Liver (tissue), 9 donors: ENCODE measurements around the gene CDC42. TPM values are rescaled to one million over a fixed set of nuclear protein-coding genes. Genes with fewer than 3 reads are reported as not detected.
"Not testable (repeated sequence)": the region's sequence is repeated elsewhere in the genome, so short reads cannot be mapped to it uniquely, and the experiment has no call there.

ENCODE experiments used
- DNase-seq: peaks from one replicate; pipeline ENCODE4 v3.0.0-alpha.2; 2017; ENCODE audit warnings: low spot score
- H3K27ac ChIP-seq, 2 donors: one replicate each; pipeline ENCODE4 v1.7.0; 2013; ENCODE audit warnings: inconsistent platforms in 2 of 2, low read length in 2 of 2, control low read depth in 1 of 2, low read depth in 1 of 2, mild to moderate bottlenecking in 1 of 2
- H3K27me3 ChIP-seq, 4 donors: one replicate each; pipeline versions ENCODE4 v1.6.1 to v1.7.0; 2013; ENCODE audit warnings: low read length in 3 of 4, inconsistent platforms in 1 of 4, mild to moderate bottlenecking in 1 of 4, moderate library complexity in 1 of 4; ENCODE audit not compliant: control insufficient read depth in 4 of 4, insufficient read depth in 4 of 4
- H3K36me3 ChIP-seq, 4 donors: one replicate each; pipeline versions ENCODE4 v1.6.1 to v1.7.0; 2013; ENCODE audit warnings: low read length in 3 of 4, mild to moderate bottlenecking in 3 of 4, low read depth in 1 of 4, moderate library complexity in 1 of 4; ENCODE audit not compliant: control insufficient read depth in 4 of 4, insufficient read depth in 3 of 4
- H3K4me1 ChIP-seq, 4 donors: one replicate each; pipeline versions ENCODE4 v1.6.1 to v1.7.0; 2013; ENCODE audit warnings: low read length in 3 of 4, mild to moderate bottlenecking in 3 of 4, moderate library complexity in 1 of 4; ENCODE audit not compliant: control insufficient read depth in 4 of 4, insufficient read depth in 4 of 4
- H3K4me3 ChIP-seq, 3 donors: one replicate each; pipeline versions ENCODE4 v1.6.1 to v1.7.0; 2013; ENCODE audit warnings: low read length in 3 of 3, control low read depth in 1 of 3, low read depth in 1 of 3, mild to moderate bottlenecking in 1 of 3
- H3K9ac ChIP-seq, 2 donors: one replicate each; pipeline ENCODE4 v1.7.0; 2013; ENCODE audit warnings: low read length in 2 of 2, mild to moderate bottlenecking in 2 of 2, moderate library complexity in 2 of 2, control low read depth in 1 of 2, low read depth in 1 of 2
- H3K9me3 ChIP-seq, 4 donors: one replicate each; pipeline versions ENCODE4 v1.6.1 to v1.7.0; 2013; ENCODE audit warnings: low read length in 3 of 4; ENCODE audit not compliant: control insufficient read depth in 4 of 4
- FOXA1 ChIP-seq: IDR thresholded peaks from 2 replicates; pipeline ENCODE4 v1.6.1; 2016; ENCODE audit warnings: antibody characterized with exemption
- FOXA2 ChIP-seq: IDR thresholded peaks from 2 replicates; pipeline ENCODE4 v1.6.1; 2016; ENCODE audit warnings: antibody characterized with exemption
- GABPA ChIP-seq, 2 donors: IDR thresholded peaks in 1 of 2; conservative IDR thresholded peaks in 1 of 2; 2 replicates each; pipeline ENCODE4 v1.6.1; 2016; ENCODE audit warnings: antibody characterized with exemption in 2 of 2, mild to moderate bottlenecking in 1 of 2, moderate library complexity in 1 of 2
- HNF4G ChIP-seq: IDR thresholded peaks from 2 replicates; pipeline ENCODE4 v1.6.1; 2016; ENCODE audit warnings: antibody characterized with exemption
- JUND ChIP-seq, 2 donors: IDR thresholded peaks; 2 replicates each; pipeline ENCODE4 v1.6.1; 2016; ENCODE audit warnings: antibody characterized with exemption in 2 of 2
- NR2F2 ChIP-seq: IDR thresholded peaks from 2 replicates; pipeline ENCODE4 v1.6.1; 2016; ENCODE audit warnings: antibody characterized with exemption
- RAD21 ChIP-seq, 2 donors: IDR thresholded peaks; 2 replicates each; pipeline ENCODE4 v1.6.1; 2016; ENCODE audit warnings: antibody characterized with exemption in 2 of 2, mild to moderate bottlenecking in 2 of 2
- RXRA ChIP-seq, 2 donors: IDR thresholded peaks; 2 replicates each; pipeline ENCODE4 v1.6.1; 2017 to 2018; ENCODE audit warnings: antibody characterized with exemption in 2 of 2, mild to moderate bottlenecking in 1 of 2
- SP1 ChIP-seq: IDR thresholded peaks from 2 replicates; pipeline ENCODE4 v1.6.1; 2018; ENCODE audit warnings: antibody characterized with exemption, mild to moderate bottlenecking
- TAF1 ChIP-seq: conservative IDR thresholded peaks from 2 replicates; pipeline ENCODE4 v1.6.1; 2016; ENCODE audit warnings: antibody characterized with exemption, mild to moderate bottlenecking
- YY1 ChIP-seq: IDR thresholded peaks from 2 replicates; pipeline ENCODE4 v1.6.1; 2016; ENCODE audit warnings: antibody characterized with exemption, mild to moderate bottlenecking
- WGBS: extraction: QIAGEN DNeasy Blood & Tissue Kit; methylation state at CpG from one replicate; pipeline ENCODE4 v1.1.7; 2013; 5-methylcytosine and 5-hydroxymethylcytosine counted together
- polyA plus RNA-seq, 2 donors: library from polyadenylated mRNA; stranded (reverse) in 1 of 2; unstranded in 1 of 2; fragments of 200-250 nt in 1 of 2; fragments of >200 nt in 1 of 2; fragmentation: Nextera tagmentation in 1 of 2; extraction: Ambion mirVana in 1 of 2; gene quantifications; one replicate each; pipeline versions ENCODE4 v1.2.1 to v1.2.3, GENCODE V29; 2013 to 2015
- total RNA-seq, 2 donors: library from RNA; depleted of rRNA; stranded (reverse); fragments of >200 nt; gene quantifications; one replicate each; pipeline ENCODE4 v1.2.3, GENCODE V29; 2014
- TF ChIP-seq, protein P1 (sequence below): fragments of 150-350 bp; IDR thresholded peaks from 2 replicates; pipeline ENCODE4 v1.5.1; 2017; ENCODE audit warnings: improper control_type of control experiment, low read depth, low read length; ENCODE audit not compliant: missing input control
- TF ChIP-seq, protein P2 (sequence below): IDR thresholded peaks from 2 replicates; pipeline ENCODE4 v1.6.1; 2016; ENCODE audit warnings: antibody characterized with exemption
- TF ChIP-seq, protein P3 (sequence below): IDR thresholded peaks from 2 replicates; pipeline ENCODE4 v1.6.1; 2016; ENCODE audit warnings: antibody characterized with exemption
- donor health status: healthy.
- donor health status: healthy.
- donor health status: healthy.
- donor health status: healthy.
- donor health status: healthy.

CDC42 gene
- total and polyA plus RNA-seq, 4 donors = 40.3 to 140 (median 69.0) TPM

DNA sequence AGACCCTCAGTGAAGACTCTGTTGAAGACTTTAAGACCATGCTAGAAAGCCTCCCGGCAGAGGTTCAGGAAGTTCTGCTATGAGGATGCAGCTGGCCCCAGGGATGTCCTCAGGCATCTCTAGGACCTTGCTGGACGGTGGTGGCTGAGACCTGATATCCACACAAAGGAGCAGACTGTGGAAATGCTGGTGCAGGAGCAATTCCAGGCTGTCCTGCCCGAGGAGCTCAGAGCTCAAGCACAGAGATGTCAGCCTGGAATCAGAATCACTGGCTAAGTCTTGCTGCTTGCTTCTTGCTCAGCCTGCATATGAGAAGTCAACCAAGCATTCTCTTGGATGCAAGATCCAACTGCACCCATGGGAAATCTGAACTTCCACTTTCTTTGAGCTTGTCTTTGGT is 22.0 kb upstream of the CDC42 start:
- Histone ChIP-seq H3K9me3 (no peaks in the 10 kb centered on the region), H3K27ac (no peak overlapping the region), H3K4me3 (no peak overlapping the region), H3K4me1 (peaks cover 0 to 8% (median 5%) of the 10 kb centered on the region in 4 donors), H3K27me3 (no peaks in the 10 kb centered on the region), H3K9ac (no peak overlapping the region), H3K36me3 (peaks cover 0 to 6% (median 5%) of the 10 kb centered on the region in 4 donors)
- TF ChIP-seq, protein P1, sequence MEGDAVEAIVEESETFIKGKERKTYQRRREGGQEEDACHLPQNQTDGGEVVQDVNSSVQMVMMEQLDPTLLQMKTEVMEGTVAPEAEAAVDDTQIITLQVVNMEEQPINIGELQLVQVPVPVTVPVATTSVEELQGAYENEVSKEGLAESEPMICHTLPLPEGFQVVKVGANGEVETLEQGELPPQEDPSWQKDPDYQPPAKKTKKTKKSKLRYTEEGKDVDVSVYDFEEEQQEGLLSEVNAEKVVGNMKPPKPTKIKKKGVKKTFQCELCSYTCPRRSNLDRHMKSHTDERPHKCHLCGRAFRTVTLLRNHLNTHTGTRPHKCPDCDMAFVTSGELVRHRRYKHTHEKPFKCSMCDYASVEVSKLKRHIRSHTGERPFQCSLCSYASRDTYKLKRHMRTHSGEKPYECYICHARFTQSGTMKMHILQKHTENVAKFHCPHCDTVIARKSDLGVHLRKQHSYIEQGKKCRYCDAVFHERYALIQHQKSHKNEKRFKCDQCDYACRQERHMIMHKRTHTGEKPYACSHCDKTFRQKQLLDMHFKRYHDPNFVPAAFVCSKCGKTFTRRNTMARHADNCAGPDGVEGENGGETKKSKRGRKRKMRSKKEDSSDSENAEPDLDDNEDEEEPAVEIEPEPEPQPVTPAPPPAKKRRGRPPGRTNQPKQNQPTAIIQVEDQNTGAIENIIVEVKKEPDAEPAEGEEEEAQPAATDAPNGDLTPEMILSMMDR = no peak
- TF ChIP-seq SP1 (no peak), FOXA1 (no peak), JUND (IDR thresholded peaks at IDR 0.05) (no peak), FOXA2 (no peak)
- TF ChIP-seq, protein P2, sequence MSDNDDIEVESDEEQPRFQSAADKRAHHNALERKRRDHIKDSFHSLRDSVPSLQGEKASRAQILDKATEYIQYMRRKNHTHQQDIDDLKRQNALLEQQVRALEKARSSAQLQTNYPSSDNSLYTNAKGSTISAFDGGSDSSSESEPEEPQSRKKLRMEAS = no peak
- 84% methylated on average over 3 of the region's 3 CpGs for WGBS
- no peak for DNase-seq

DNA sequence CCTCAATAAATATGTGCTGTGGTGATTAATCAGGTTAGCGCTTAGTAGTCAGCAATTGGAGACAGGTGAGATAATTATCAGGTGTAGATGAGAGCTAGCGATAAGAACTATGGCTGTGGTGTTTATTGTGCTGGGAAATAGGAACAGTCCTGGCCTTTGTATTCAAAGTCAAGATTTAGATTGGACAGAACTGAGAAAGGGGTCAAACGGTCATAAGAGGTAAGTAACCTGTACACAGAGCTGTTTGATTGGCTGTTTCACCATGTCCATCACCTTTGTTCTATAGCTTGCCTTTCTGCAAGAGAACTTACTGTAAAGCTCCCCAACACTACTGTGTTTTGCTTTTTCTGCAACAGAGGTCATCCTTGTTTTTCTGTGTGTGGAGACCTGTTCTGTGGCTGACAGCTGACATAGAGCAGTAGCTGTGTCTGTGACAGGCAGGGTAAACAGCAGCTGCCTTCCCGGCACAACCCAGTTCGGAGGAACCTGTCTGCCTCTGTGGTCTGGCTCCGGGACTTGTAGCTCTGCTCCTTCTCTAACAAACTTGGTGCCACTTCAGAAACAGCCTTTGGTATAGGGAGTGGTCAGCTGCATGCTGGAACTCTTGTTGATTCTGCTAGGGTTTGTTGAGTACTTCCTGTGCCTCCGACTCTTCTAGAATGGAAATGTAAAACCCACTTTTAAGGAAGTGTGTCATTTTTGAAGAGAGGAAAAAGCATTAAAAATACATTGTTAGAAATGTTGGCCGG is 21.1 kb upstream of the CDC42 start:
- H3K36me3 ChIP-seq = peaks cover 0 to 6% (median 5%) of the 10 kb centered on the region in 4 donors
- H3K4me1 ChIP-seq = peaks cover 0 to 3% (median 1%) of the 10 kb centered on the region in 4 donors
- TF ChIP-seq RAD21 (IDR thresholded peaks at IDR 0.05) = no peak
- TF ChIP-seq, protein P2 = no peak
- no peak for TF ChIP-seq FOXA2
- TF ChIP-seq, protein P3, sequence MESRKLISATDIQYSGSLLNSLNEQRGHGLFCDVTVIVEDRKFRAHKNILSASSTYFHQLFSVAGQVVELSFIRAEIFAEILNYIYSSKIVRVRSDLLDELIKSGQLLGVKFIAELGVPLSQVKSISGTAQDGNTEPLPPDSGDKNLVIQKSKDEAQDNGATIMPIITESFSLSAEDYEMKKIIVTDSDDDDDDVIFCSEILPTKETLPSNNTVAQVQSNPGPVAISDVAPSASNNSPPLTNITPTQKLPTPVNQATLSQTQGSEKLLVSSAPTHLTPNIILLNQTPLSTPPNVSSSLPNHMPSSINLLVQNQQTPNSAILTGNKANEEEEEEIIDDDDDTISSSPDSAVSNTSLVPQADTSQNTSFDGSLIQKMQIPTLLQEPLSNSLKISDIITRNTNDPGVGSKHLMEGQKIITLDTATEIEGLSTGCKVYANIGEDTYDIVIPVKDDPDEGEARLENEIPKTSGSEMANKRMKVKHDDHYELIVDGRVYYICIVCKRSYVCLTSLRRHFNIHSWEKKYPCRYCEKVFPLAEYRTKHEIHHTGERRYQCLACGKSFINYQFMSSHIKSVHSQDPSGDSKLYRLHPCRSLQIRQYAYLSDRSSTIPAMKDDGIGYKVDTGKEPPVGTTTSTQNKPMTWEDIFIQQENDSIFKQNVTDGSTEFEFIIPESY = no peak
- TF ChIP-seq NR2F2 = no peak
- no peak for TF ChIP-seq YY1
- TF ChIP-seq RXRA (IDR thresholded peaks at IDR 0.05) = no peak
- TF ChIP-seq GABPA (IDR thresholded peaks at IDR 0.05 in 1 of 2, conservative IDR thresholded peaks at IDR 0.05 in 1 of 2) = no peak
- TF ChIP-seq SP1 = no peak
- no peak for TF ChIP-seq HNF4G
- no peak for TF ChIP-seq TAF1
- TF ChIP-seq, protein P1 = no peak
- no peak for TF ChIP-seq JUND (IDR thresholded peaks at IDR 0.05)
- DNase-seq = no peak
- H3K4me3 ChIP-seq = no peak overlapping the region
- no peak overlapping the region for H3K9ac ChIP-seq
- no peaks in the 10 kb centered on the region for H3K27me3 ChIP-seq
- WGBS = 75% methylated on average over 8 of the region's 8 CpGs
- no peaks in the 10 kb centered on the region for H3K9me3 ChIP-seq
- no peak overlapping the region for H3K27ac ChIP-seq

DNA sequence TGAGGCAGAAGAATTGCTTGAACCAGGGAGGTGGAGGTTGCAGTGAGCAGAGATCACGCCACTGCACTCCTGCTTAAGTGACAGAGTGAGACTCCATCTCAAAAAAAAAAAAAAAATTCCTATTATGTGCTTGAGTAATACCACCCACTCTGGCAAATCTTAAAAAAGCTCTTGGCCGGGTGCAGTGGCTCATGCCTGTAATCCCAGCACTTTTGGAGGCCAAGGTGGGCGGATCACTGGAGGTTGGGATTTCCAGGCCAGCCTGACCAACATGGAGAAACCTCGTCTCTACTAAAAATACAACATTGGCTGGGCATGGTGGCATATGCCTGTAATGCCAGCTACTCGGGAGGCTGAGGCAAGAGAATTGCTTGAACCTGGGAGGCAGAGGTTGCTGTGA is 17.7 kb upstream of the CDC42 start:
- H3K27me3 ChIP-seq, H3K4me1 ChIP-seq, H3K9ac ChIP-seq, H3K27ac ChIP-seq, H3K4me3 ChIP-seq, H3K36me3 ChIP-seq, H3K9me3 ChIP-seq, DNase-seq: not testable (repeated sequence)
- 95% methylated on average over 5 of the region's 5 CpGs for WGBS
